ENCODE results near the gene SCLY.
A peak's percentile ranks its signal among the peaks of the same experiment; 100 is the strongest.

Gene SCLY

DNA sequence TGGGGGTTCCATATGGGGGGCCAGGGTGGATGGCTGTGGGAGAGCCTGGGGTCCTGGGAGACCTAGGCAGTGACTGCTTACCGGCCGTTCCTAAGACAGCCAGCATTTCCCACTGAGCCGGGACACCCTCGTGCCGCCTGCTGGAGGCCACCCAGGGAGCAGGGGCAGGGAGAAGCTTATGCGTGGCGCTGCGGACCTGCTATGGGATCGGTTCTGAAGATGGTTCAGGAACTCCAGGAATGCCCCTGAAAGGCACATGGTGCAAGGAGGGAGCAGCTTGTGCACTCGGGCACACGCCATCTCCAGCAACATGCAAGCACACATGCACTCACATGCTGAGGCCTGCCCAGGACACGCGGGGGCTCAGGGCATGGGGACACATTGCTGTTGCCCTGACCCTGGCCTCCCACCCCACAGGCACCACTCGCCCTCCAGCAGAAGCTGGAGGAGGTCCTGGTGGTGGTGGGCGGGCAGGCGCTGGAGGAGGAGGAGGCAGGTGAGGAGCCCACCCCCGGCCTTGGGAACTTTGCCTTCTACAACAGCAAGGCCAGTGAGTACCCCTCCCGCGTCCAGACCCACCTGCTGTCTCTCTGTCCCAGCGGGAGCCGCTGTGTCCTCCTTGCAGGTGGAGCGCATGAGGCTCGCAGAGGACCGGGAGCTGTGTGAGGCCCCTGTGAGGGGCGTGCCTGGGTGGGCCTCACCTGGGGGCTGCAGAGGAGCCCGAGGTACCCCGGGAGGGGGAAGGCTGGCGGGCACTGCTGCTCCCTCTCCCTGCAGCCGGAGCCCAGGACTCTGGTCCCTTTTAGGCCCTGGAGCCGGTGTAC, 81.8 kb downstream of the SCLY start:
- DNase-seq (ENCODE audit: low read depth) = peak; percentile 78
- TF ChIP-seq, protein P1, sequence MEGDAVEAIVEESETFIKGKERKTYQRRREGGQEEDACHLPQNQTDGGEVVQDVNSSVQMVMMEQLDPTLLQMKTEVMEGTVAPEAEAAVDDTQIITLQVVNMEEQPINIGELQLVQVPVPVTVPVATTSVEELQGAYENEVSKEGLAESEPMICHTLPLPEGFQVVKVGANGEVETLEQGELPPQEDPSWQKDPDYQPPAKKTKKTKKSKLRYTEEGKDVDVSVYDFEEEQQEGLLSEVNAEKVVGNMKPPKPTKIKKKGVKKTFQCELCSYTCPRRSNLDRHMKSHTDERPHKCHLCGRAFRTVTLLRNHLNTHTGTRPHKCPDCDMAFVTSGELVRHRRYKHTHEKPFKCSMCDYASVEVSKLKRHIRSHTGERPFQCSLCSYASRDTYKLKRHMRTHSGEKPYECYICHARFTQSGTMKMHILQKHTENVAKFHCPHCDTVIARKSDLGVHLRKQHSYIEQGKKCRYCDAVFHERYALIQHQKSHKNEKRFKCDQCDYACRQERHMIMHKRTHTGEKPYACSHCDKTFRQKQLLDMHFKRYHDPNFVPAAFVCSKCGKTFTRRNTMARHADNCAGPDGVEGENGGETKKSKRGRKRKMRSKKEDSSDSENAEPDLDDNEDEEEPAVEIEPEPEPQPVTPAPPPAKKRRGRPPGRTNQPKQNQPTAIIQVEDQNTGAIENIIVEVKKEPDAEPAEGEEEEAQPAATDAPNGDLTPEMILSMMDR (IDR thresholded peaks at IDR 0.05; ENCODE audit: insufficient read depth, low read depth, low read length, missing control alignments) = no peak
- H3K4me3 ChIP-seq (ENCODE audit: low read length) = no peak overlapping the region

DNA sequence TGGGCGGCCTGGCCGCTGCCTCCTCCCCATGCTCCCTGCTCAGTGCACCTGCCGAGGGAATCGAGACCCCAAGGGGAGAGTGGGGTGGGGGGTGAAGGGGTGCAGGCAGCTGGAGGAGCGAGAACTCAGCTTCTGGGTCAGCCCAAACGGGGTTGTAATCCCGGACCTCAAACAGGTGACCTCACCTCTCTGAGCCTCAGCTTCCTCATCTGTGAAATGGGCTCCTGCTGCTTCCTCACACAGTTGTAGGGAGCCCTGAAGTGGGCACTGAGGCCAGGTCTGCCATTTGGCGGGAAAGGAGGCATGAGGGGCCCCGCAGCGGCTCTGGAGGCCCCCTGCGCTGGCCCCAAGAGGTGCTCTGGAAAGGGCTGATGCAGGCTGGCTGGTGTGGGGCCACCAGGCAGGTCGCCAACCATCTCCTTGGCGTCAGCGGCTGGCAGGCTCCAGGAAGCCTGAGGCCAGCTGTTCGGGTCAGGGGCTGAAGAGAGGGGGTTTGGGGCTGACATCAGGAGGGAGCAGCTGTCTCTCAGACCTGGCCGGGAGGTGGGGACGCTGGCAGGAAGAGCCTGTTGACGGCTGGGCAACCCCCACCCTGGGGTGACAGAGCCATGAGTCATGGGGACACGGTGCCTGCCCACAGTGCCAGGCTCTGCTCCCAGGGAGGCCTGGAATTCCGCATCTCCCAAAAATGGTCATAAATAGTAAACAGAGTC, 82.6 kb downstream of the SCLY start:
- peak; percentile 83 for DNase-seq (ENCODE audit: low read depth)
- no peak overlapping the region for H3K4me3 ChIP-seq (ENCODE audit: low read length)
- TF ChIP-seq, protein P1 (IDR thresholded peaks at IDR 0.05; ENCODE audit: insufficient read depth, low read depth, low read length, missing control alignments) = no peak

DNA sequence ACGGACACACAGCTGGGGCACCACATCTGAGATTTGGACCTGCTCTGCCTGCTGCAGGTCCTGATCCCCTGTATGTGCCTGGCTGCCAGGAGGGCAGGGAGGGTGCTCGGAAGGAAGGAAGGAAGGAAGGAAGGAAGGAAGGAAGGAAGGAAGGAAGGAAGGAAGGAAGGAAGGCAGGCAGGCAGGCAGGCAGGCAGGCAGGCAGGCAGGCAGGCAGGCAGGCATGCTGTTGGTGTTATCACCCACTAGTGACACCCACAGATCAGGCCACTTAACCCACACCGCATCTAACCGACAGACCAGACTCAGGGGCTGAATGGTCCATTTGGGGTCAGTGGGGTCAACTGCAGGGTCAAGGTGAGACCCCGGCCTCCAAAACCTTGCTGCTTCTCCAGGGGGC, 83.5 kb downstream of the SCLY start:
- TF ChIP-seq, protein P1 (IDR thresholded peaks at IDR 0.05; ENCODE audit: insufficient read depth, low read depth, low read length, missing control alignments) = no peak
- H3K4me3 ChIP-seq (ENCODE audit: low read length) = no peak overlapping the region
- DNase-seq (ENCODE audit: low read depth) = no peak

DNA sequence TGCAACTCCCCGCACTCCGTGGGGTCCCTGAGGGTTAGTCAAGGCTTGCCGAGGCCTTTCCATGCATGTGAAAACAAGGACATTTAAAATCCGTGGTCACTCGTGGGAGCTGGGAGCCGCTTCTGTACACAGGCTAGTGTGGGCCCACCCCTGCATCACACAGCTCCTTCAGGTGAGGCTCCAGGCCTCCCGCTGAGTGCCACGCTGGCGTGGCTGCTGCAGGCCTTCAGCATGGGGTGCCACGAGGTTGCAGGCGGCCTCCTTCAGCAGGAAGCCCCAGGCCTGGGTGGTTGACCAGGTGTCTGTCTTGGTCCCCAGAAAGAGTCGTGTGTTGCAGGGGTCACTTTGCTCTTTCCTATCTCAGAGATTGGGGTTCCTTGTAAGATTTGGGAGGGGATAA, 84.2 kb downstream of the SCLY start:
- DNase-seq (ENCODE audit: low read depth) = no peak
- H3K4me3 ChIP-seq (ENCODE audit: low read length) = no peak overlapping the region
- TF ChIP-seq, protein P1 (IDR thresholded peaks at IDR 0.05; ENCODE audit: insufficient read depth, low read depth, low read length, missing control alignments) = no peak

DNA sequence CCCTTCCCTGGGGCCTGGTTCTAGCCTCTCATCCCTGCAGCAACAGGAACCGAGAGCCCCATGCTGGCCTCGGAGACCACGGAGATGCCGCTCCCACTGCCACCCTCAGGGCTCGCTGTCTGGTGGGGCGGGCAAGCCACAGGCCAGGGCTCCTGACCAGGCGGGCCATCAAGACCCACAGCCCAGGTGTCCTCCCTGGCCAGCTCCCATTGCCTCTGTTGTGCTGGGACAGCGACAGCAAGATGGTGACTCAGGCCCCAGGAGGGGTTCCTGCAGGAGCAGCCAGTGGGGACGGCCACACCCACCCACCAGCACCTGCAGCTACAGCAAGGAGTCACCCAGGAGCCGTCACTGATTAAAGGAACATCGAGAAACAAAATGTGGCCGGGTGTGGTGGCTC, 85.0 kb downstream of the SCLY start:
- no peak overlapping the region for H3K4me3 ChIP-seq (ENCODE audit: low read length)
- TF ChIP-seq, protein P1 (IDR thresholded peaks at IDR 0.05; ENCODE audit: insufficient read depth, low read depth, low read length, missing control alignments) = no peak

DNA sequence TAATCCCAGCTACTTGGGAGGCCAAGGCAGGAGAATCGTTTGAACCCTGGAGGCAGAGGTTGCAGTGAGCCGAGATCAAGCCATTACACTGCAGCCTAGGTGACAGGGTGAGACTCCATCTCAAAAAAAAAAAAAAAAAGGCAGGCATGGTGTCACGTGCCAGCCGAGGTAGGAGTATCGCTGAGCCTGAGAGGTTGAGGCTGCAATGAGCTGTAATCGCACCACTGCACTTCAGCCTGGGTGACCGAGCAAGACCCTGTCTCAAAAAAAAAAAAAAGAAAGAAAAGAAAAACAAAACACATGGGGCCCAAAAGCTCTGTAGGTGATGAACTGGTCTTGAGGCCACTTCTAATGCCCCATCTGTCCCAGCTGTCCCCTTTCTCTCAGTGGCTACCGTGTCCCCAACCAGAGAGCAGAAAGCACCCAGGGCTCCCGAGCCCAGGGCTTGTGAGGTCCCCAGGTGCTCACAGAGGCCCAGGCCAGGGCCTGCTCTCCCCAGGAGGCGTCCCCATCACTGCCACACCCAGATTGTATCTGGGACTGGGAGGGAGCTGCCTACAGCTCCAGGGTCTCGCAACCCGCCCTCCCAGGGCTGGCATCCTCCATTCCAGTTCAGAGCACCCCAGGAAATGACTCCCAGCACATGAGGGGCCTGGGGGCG, 86.2 kb downstream of the SCLY start:
- TF ChIP-seq, protein P1 (IDR thresholded peaks at IDR 0.05; ENCODE audit: insufficient read depth, low read depth, low read length, missing control alignments) = no peak
- no peak overlapping the region for H3K4me3 ChIP-seq (ENCODE audit: low read length)
- no peak for DNase-seq (ENCODE audit: low read depth)

More for the DNA sequence above, 85.0 kb downstream of the SCLY start:
- peak; percentile 25 for DNase-seq (ENCODE audit: low read depth)

All from epithelial cell of esophagus (primary cell).